Measurements from ENCODE around the gene TRAIP.

DNA sequence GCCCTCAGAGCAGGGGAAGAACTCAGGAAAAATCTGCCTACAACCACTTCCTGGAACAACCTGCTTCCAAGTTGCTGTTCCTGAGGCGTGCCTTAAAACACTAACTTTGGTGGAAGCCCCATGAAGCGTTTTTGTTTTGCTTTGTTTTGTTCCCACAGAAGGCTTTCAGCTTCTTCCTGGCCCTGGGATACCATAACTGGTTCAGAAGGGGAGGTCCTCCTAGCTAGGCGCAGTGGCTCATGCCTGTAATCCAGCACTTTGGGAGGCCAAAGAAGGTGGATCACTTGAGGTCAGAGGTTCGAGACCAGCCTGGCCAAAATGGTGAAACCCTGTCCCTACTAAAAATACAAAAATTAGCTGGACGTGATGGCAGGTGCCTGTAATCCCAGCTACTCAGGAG, 68.8 kb downstream of the TRAIP start:
- TF ChIP-seq, protein P1, sequence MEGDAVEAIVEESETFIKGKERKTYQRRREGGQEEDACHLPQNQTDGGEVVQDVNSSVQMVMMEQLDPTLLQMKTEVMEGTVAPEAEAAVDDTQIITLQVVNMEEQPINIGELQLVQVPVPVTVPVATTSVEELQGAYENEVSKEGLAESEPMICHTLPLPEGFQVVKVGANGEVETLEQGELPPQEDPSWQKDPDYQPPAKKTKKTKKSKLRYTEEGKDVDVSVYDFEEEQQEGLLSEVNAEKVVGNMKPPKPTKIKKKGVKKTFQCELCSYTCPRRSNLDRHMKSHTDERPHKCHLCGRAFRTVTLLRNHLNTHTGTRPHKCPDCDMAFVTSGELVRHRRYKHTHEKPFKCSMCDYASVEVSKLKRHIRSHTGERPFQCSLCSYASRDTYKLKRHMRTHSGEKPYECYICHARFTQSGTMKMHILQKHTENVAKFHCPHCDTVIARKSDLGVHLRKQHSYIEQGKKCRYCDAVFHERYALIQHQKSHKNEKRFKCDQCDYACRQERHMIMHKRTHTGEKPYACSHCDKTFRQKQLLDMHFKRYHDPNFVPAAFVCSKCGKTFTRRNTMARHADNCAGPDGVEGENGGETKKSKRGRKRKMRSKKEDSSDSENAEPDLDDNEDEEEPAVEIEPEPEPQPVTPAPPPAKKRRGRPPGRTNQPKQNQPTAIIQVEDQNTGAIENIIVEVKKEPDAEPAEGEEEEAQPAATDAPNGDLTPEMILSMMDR (tag by site-specific recombination; IDR thresholded peaks at IDR 0.05) = no peak
- no peak for TF ChIP-seq YY1 (tag by site-specific recombination; IDR thresholded peaks at IDR 0.05)
- TF ChIP-seq, protein P2, sequence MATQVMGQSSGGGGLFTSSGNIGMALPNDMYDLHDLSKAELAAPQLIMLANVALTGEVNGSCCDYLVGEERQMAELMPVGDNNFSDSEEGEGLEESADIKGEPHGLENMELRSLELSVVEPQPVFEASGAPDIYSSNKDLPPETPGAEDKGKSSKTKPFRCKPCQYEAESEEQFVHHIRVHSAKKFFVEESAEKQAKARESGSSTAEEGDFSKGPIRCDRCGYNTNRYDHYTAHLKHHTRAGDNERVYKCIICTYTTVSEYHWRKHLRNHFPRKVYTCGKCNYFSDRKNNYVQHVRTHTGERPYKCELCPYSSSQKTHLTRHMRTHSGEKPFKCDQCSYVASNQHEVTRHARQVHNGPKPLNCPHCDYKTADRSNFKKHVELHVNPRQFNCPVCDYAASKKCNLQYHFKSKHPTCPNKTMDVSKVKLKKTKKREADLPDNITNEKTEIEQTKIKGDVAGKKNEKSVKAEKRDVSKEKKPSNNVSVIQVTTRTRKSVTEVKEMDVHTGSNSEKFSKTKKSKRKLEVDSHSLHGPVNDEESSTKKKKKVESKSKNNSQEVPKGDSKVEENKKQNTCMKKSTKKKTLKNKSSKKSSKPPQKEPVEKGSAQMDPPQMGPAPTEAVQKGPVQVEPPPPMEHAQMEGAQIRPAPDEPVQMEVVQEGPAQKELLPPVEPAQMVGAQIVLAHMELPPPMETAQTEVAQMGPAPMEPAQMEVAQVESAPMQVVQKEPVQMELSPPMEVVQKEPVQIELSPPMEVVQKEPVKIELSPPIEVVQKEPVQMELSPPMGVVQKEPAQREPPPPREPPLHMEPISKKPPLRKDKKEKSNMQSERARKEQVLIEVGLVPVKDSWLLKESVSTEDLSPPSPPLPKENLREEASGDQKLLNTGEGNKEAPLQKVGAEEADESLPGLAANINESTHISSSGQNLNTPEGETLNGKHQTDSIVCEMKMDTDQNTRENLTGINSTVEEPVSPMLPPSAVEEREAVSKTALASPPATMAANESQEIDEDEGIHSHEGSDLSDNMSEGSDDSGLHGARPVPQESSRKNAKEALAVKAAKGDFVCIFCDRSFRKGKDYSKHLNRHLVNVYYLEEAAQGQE (tag by site-specific recombination; IDR thresholded peaks at IDR 0.05) = no peak
- no peak for TF ChIP-seq ZNF24 (tag by site-specific recombination; IDR thresholded peaks at IDR 0.05)
- TF ChIP-seq MYNN (tag by site-specific recombination; IDR thresholded peaks at IDR 0.05; ENCODE audit: borderline replicate concordance) = no peak
- TF ChIP-seq MZF1 (tag by site-specific recombination; IDR thresholded peaks at IDR 0.05; ENCODE audit: borderline replicate concordance) = no peak
- TF ChIP-seq ZNF670 (tag by site-specific recombination; IDR thresholded peaks at IDR 0.05; ENCODE audit: low read depth) = no peak
- no peak for TF ChIP-seq ZNF777 (tag by site-specific recombination; IDR thresholded peaks at IDR 0.05; ENCODE audit: borderline replicate concordance)
- no peak for TF ChIP-seq GLIS1 (tag by site-specific recombination; IDR thresholded peaks at IDR 0.05)
